GM12878 (cell line): Measurements from ENCODE around the gene FANCD2OS. TPM values are rescaled to one million over a fixed set of nuclear protein-coding genes. Genes with fewer than 3 reads are reported as not detected.

Experiments used
- polyA plus RNA-seq, 11 experiments: library from polyadenylated mRNA; depleted of rRNA in 4 of 11; unstranded in 6 of 11; stranded (reverse) in 5 of 11; fragments of >200 nt; fragmentation: Nextera tagmentation in 4 of 11; fragmentation: Illumina TruSeq in 1 of 11; extraction: Ambion mirVana in 4 of 11; extraction: Trizol in 1 of 11; gene quantifications; 1 replicate in 1 of 11; 2 replicates in 10 of 11; pipeline versions ENCODE4 v1.2.1 to v1.2.3, GENCODE V29; 2011 to 2016; ENCODE audit warnings: inconsistent platforms in 2 of 11, missing spikeins in 2 of 11, low read depth in 1 of 11
- total RNA-seq, 4 experiments: library from RNA; depleted of rRNA in 3 of 4; stranded (reverse); fragments of >200 nt in 3 of 4; fragmentation: Illumina TruSeq in 1 of 4; extraction: Trizol in 1 of 4; gene quantifications; 2 replicates each; pipeline versions ENCODE4 v1.2.1 to v1.2.3, GENCODE V29; 2013 to 2021

Gene FANCD2OS
- total and polyA plus RNA-seq, 10 of the 15 experiments (the other 5 are each of a cell fraction or from before 2014, with no cell fraction given) = 0.38 to 0.42 TPM; not detected in 8

Other genes starting within 250 kb of the FANCD2OS start
Only the 7 nearest of the 14 such genes appear.
- gene PRRT3, start 155.8 kb downstream of the FANCD2OS start, total RNA-seq (2014; rRNA removed) = 4.9 and 5.8 TPM in 2 replicates
- 5.9 and 6.4 TPM in 2 replicates for gene PRRT3, start 155.8 kb downstream of the FANCD2OS start, total RNA-seq (2014; rRNA removed; fragmentation: Illumina TruSeq; extraction: Trizol)
- gene PRRT3, start 155.8 kb downstream of the FANCD2OS start, total RNA-seq (2021) = 17.0 and 18.0 TPM in 2 replicates
- 2.5 and 5.8 TPM in 2 replicates for gene PRRT3, start 155.8 kb downstream of the FANCD2OS start, polyA plus RNA-seq (2011; rRNA removed)
- gene PRRT3, start 155.8 kb downstream of the FANCD2OS start, polyA plus RNA-seq (2014; fragmentation: Illumina TruSeq; extraction: Trizol) = 3.7 and 8.3 TPM in 2 replicates
- 1 to 10 TPM in 1 of 2 experiments, under 1 TPM in 1; 0.53 to 1.1 TPM for gene PRRT3, start 155.8 kb downstream of the FANCD2OS start, polyA plus RNA-seq (2014; fragmentation: Nextera tagmentation; extraction: Ambion mirVana)
- 9.9 and 12.3 TPM in 2 replicates for gene PRRT3, start 155.8 kb downstream of the FANCD2OS start, polyA plus RNA-seq (2014; rRNA removed)
- gene PRRT3, start 155.8 kb downstream of the FANCD2OS start, polyA plus RNA-seq (2016; fragmentation: Nextera tagmentation; extraction: Ambion mirVana) = 10 to 100 TPM in 1 of 2 experiments, 1 to 10 TPM in 1; 8.6 to 10.0 TPM
- gene EMC3, start 121.4 kb downstream of the FANCD2OS start, total RNA-seq (2014; rRNA removed) = 25.4 and 28.4 TPM in 2 replicates
- 25.6 and 26.4 TPM in 2 replicates for gene EMC3, start 121.4 kb downstream of the FANCD2OS start, total RNA-seq (2014; rRNA removed; fragmentation: Illumina TruSeq; extraction: Trizol)
- gene EMC3, start 121.4 kb downstream of the FANCD2OS start, total RNA-seq (2021) = 41.3 and 42.5 TPM in 2 replicates
- gene EMC3, start 121.4 kb downstream of the FANCD2OS start, polyA plus RNA-seq (2011; rRNA removed) = 92.4 and 93.7 TPM in 2 replicates
- 66.1 and 83.3 TPM in 2 replicates for gene EMC3, start 121.4 kb downstream of the FANCD2OS start, polyA plus RNA-seq (2014; fragmentation: Illumina TruSeq; extraction: Trizol)
- 100 to 1,000 TPM in 1 of 2 experiments, 10 to 100 TPM in 1; 100.0 to 127 TPM for gene EMC3, start 121.4 kb downstream of the FANCD2OS start, polyA plus RNA-seq (2014; fragmentation: Nextera tagmentation; extraction: Ambion mirVana)
- gene EMC3, start 121.4 kb downstream of the FANCD2OS start, polyA plus RNA-seq (2014; rRNA removed) = 62.8 and 62.9 TPM in 2 replicates
- 10 to 100 TPM; 86.3 to 88.6 TPM for gene EMC3, start 121.4 kb downstream of the FANCD2OS start, polyA plus RNA-seq (2016; fragmentation: Nextera tagmentation; extraction: Ambion mirVana)
- 46.7 and 49.5 TPM in 2 replicates for gene FANCD2, start 81.8 kb downstream of the FANCD2OS start, total RNA-seq (2014; rRNA removed)
- gene FANCD2, start 81.8 kb downstream of the FANCD2OS start, total RNA-seq (2014; rRNA removed; fragmentation: Illumina TruSeq; extraction: Trizol) = 62.5 and 63.5 TPM in 2 replicates
- gene FANCD2, start 81.8 kb downstream of the FANCD2OS start, total RNA-seq (2021) = 41.1 and 45.1 TPM in 2 replicates
- 65.3 and 82.7 TPM in 2 replicates for gene FANCD2, start 81.8 kb downstream of the FANCD2OS start, polyA plus RNA-seq (2011; rRNA removed)
- gene FANCD2, start 81.8 kb downstream of the FANCD2OS start, polyA plus RNA-seq (2014; fragmentation: Illumina TruSeq; extraction: Trizol) = 69.3 and 72.8 TPM in 2 replicates
- gene FANCD2, start 81.8 kb downstream of the FANCD2OS start, polyA plus RNA-seq (2014; fragmentation: Nextera tagmentation; extraction: Ambion mirVana) = 10 to 100 TPM; 37.9 to 61.5 TPM
- 50.9 and 59.4 TPM in 2 replicates for gene FANCD2, start 81.8 kb downstream of the FANCD2OS start, polyA plus RNA-seq (2014; rRNA removed)
- 10 to 100 TPM; 49.6 to 53.0 TPM for gene FANCD2, start 81.8 kb downstream of the FANCD2OS start, polyA plus RNA-seq (2016; fragmentation: Nextera tagmentation; extraction: Ambion mirVana)
- gene BRK1, start 7.4 kb upstream of the FANCD2OS start, total RNA-seq (2014; rRNA removed) = 97.8 and 113 TPM in 2 replicates
- 113 TPM in 2 replicates for gene BRK1, start 7.4 kb upstream of the FANCD2OS start, total RNA-seq (2014; rRNA removed; fragmentation: Illumina TruSeq; extraction: Trizol)
- gene BRK1, start 7.4 kb upstream of the FANCD2OS start, total RNA-seq (2021) = 98.6 and 100 TPM in 2 replicates
- gene BRK1, start 7.4 kb upstream of the FANCD2OS start, polyA plus RNA-seq (2011; rRNA removed) = 233 and 236 TPM in 2 replicates
- 190 and 202 TPM in 2 replicates for gene BRK1, start 7.4 kb upstream of the FANCD2OS start, polyA plus RNA-seq (2014; fragmentation: Illumina TruSeq; extraction: Trizol)
- gene BRK1, start 7.4 kb upstream of the FANCD2OS start, polyA plus RNA-seq (2014; fragmentation: Nextera tagmentation; extraction: Ambion mirVana) = 100 to 1,000 TPM; 309 to 457 TPM
- 144 and 178 TPM in 2 replicates for gene BRK1, start 7.4 kb upstream of the FANCD2OS start, polyA plus RNA-seq (2014; rRNA removed)
- 100 to 1,000 TPM; 217 TPM for gene BRK1, start 7.4 kb upstream of the FANCD2OS start, polyA plus RNA-seq (2016; fragmentation: Nextera tagmentation; extraction: Ambion mirVana)
- 45.9 and 55.7 TPM in 2 replicates for gene VHL, start 33.5 kb upstream of the FANCD2OS start, total RNA-seq (2014; rRNA removed)
- gene VHL, start 33.5 kb upstream of the FANCD2OS start, total RNA-seq (2014; rRNA removed; fragmentation: Illumina TruSeq; extraction: Trizol) = 53.3 and 54.6 TPM in 2 replicates
- gene VHL, start 33.5 kb upstream of the FANCD2OS start, total RNA-seq (2021) = 48.1 and 49.6 TPM in 2 replicates
- 39.9 and 49.2 TPM in 2 replicates for gene VHL, start 33.5 kb upstream of the FANCD2OS start, polyA plus RNA-seq (2011; rRNA removed)
- 46.9 and 53.9 TPM in 2 replicates for gene VHL, start 33.5 kb upstream of the FANCD2OS start, polyA plus RNA-seq (2014; fragmentation: Illumina TruSeq; extraction: Trizol)
- 10 to 100 TPM; 12.0 to 12.2 TPM for gene VHL, start 33.5 kb upstream of the FANCD2OS start, polyA plus RNA-seq (2014; fragmentation: Nextera tagmentation; extraction: Ambion mirVana)
- gene VHL, start 33.5 kb upstream of the FANCD2OS start, polyA plus RNA-seq (2014; rRNA removed) = 34.4 and 38.1 TPM in 2 replicates
- gene VHL, start 33.5 kb upstream of the FANCD2OS start, polyA plus RNA-seq (2016; fragmentation: Nextera tagmentation; extraction: Ambion mirVana) = 10 to 100 TPM; 19.9 to 23.9 TPM
- gene IRAK2, start 56.7 kb upstream of the FANCD2OS start, total RNA-seq (2014; rRNA removed) = 5.6 and 6.9 TPM in 2 replicates
- 4.0 and 4.2 TPM in 2 replicates for gene IRAK2, start 56.7 kb upstream of the FANCD2OS start, total RNA-seq (2014; rRNA removed; fragmentation: Illumina TruSeq; extraction: Trizol)
- 4.7 and 4.9 TPM in 2 replicates for gene IRAK2, start 56.7 kb upstream of the FANCD2OS start, total RNA-seq (2021)
- gene IRAK2, start 56.7 kb upstream of the FANCD2OS start, polyA plus RNA-seq (2011; rRNA removed) = 2.6 and 3.4 TPM in 2 replicates
- 3.9 and 4.8 TPM in 2 replicates for gene IRAK2, start 56.7 kb upstream of the FANCD2OS start, polyA plus RNA-seq (2014; fragmentation: Illumina TruSeq; extraction: Trizol)
- gene IRAK2, start 56.7 kb upstream of the FANCD2OS start, polyA plus RNA-seq (2014; fragmentation: Nextera tagmentation; extraction: Ambion mirVana) = under 1 TPM; 0.48 to 0.88 TPM
- 5.0 and 5.7 TPM in 2 replicates for gene IRAK2, start 56.7 kb upstream of the FANCD2OS start, polyA plus RNA-seq (2014; rRNA removed)
- 1 to 10 TPM; 3.9 to 4.8 TPM for gene IRAK2, start 56.7 kb upstream of the FANCD2OS start, polyA plus RNA-seq (2016; fragmentation: Nextera tagmentation; extraction: Ambion mirVana)
- gene TATDN2, start 140.2 kb upstream of the FANCD2OS start, total RNA-seq (2014; rRNA removed) = 7.7 and 10.0 TPM in 2 replicates
- gene TATDN2, start 140.2 kb upstream of the FANCD2OS start, total RNA-seq (2014; rRNA removed; fragmentation: Illumina TruSeq; extraction: Trizol) = 22.0 and 23.9 TPM in 2 replicates
- 31.8 and 36.5 TPM in 2 replicates for gene TATDN2, start 140.2 kb upstream of the FANCD2OS start, total RNA-seq (2021)
- gene TATDN2, start 140.2 kb upstream of the FANCD2OS start, polyA plus RNA-seq (2011; rRNA removed) = 21.6 and 22.1 TPM in 2 replicates
- gene TATDN2, start 140.2 kb upstream of the FANCD2OS start, polyA plus RNA-seq (2014; fragmentation: Illumina TruSeq; extraction: Trizol) = 27.3 and 28.1 TPM in 2 replicates
- 1 to 10 TPM; 5.7 to 9.1 TPM for gene TATDN2, start 140.2 kb upstream of the FANCD2OS start, polyA plus RNA-seq (2014; fragmentation: Nextera tagmentation; extraction: Ambion mirVana)
- 25.7 and 25.8 TPM in 2 replicates for gene TATDN2, start 140.2 kb upstream of the FANCD2OS start, polyA plus RNA-seq (2014; rRNA removed)
- gene TATDN2, start 140.2 kb upstream of the FANCD2OS start, polyA plus RNA-seq (2016; fragmentation: Nextera tagmentation; extraction: Ambion mirVana) = 1 to 10 TPM; 4.2 to 5.6 TPM